GM21390 (cell line): ENCODE data around the gene RBP3.

ENCODE experiments used
- ATAC-seq: cut with Tn5 transposase; IDR thresholded peaks from one replicate; pipeline ENCODE4 v1.9.1; 2021; ENCODE audit not compliant: unreplicated experiment

RBP3 gene

DNA sequence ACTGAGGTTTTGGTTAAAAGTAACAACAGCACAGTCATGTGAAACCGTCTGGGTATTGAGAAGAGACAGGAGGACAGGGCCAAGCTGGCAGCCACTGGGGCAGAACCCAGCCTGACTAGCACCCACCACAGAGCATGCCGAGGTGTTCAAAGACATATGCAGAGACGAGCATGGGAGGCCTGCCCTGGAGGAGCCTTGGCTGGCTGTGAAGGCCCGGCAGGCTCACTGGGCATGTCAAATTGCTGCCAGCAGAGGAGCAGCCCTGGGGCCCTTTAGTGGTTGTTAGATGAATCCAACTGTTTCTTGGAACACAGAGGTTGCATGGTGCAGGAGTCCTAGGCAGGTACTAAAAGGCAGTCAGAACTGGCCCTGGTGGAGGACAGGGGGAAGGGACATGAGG is 30.9 kb upstream of the RBP3 start:
- ATAC-seq, result no peak

DNA sequence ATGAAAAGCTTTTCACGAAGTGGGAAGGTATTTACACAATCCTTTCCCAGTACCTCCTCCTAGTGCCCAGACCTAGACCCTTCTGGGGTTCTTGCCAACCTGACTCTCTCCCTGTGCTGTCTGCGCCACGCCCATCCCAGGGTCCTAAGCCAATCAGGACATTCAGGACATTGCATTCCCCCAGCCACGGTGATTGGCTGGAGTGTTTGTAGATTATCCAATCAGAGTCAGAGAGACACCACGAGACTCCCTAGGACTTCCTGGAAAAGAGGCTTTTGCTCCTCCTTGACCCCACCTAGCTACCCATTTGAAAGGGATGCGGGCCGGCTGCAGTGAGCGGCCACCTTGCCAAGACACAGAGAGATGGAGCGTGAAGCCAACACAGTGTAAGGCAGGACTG is 29.5 kb upstream of the RBP3 start:
- no peak for ATAC-seq

DNA sequence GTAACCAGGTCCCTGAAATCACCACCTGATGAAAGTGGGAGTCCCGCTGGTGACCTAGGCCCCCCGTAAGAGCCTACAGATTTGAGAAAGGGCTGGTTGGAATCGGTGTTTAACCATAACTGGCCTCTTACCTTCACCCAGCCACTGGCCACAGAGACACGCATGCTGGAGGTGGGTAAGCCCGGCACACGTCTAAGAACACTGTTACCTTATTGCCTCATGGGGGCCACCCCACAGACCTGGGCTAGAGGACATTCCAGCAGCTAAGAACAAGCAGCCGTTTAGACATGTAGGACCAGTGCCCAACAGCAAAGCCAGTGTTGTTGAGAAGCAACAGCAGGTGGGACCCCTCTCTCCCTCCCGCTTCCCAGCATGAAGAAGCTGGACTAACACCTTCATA is 28.4 kb upstream of the RBP3 start:
- ATAC-seq, result no peak

DNA sequence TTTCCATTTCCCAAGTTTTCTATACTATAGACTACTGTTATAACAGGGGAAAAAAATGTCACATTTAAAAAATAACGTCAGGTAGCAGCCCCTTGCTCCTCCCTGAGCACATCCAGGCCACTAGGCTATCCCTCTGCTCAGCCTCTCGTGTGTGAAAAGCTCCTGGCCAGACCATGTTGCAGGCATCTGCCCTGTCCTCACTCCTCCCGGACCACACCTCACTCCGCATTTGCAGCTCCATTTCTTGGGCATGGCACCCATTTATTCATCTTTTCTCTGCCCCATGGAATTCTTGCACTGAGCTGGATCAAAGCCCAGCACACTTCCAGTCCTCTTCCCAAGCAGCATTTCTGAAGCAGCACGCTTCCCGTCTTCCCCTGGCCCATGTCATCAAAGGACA is 27.4 kb upstream of the RBP3 start:
- no peak for ATAC-seq

DNA sequence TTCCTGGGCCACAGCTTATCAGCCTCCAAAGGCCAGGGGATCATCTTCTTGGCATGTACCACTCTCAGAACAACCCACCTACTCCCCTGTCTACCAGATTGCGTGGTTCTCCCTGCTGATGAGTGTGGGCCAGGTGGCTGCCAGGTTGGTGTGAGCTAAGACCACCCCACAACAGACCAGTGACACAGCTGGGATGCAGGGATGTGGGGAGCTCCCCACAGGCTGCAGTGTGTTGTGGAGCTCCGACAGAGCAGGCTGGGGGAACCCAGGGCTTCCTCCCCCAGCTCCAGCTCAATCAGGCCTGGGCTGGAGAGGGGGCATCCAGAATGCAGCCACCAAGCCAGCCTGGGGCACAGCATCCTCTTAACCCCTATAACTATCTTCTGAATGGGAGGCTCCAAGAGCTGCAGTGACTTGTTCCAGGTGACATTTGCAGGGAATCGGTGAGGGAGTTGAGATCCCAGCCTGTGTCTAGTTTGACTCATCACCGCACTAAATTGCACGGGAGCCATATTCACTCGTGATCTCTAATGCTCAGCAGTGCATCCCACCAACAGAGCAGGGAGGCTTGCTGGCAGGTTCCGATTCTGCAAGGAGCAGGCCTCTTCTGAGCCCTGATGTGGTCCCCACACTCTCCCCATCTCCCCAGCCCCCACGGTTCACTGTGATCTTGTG is 26.5 kb upstream of the RBP3 start:
- no peak for ATAC-seq

DNA sequence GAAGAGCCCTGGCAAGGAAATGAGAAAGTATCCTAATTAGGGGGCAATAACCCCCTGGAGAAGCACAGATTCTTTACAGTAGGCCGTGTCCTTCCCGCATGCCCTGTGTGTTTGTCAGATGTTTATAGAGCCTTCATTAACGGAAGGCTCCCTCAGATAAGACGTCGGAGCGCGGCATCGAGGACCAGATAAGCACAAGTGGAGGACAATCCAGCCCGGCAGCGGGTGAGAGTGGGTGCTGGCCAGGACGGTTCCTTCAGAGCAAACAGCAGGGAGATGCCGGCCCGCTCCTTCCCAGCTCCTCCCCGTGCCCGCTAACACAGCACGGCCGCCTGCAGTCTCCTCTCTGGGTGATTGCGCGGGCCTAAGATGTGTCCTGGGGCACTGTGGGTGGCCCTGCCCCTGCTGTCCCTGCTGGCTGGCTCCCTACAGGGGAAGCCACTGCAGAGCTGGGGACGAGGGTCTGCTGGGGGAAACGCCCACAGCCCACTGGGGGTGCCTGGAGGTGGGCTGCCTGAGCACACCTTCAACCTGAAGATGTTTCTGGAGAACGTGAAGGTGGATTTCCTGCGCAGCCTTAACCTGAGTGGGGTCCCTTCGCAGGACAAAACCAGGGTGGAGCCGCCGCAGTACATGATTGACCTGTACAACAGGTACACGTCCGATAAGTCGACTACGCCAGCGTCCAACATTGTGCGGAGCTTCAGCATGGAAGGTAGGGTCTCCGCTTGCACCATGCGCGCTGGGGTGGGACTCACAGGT is 25.7 kb upstream of the RBP3 start, which contains the start of gene GDF2:
Gene GDF2, plus strand, starts transcription at position 155 of the 762 bp plus-strand sequence. Its CDS starts 215 bp downstream, at position 370.
- no peak for ATAC-seq

DNA sequence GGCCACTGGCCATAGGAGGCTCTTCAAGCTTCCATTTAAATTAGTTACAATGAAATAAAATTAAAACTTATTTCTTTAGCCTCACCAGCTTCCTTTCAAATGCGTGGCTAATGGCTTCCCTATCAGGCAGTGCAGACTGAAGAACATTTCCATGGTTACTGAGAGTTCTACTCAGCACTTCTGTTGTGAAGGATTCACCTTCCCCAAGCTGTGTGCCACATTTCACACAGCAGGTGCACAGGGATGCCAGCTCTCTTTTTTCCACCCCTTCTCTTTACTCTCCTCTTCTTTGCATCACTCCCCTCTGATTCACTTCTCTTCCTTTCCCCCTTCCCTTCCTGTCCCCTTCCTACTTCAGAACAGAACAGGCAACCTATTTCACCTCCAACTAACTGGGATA is 25.1 kb upstream of the RBP3 start:
- ATAC-seq, result no peak

DNA sequence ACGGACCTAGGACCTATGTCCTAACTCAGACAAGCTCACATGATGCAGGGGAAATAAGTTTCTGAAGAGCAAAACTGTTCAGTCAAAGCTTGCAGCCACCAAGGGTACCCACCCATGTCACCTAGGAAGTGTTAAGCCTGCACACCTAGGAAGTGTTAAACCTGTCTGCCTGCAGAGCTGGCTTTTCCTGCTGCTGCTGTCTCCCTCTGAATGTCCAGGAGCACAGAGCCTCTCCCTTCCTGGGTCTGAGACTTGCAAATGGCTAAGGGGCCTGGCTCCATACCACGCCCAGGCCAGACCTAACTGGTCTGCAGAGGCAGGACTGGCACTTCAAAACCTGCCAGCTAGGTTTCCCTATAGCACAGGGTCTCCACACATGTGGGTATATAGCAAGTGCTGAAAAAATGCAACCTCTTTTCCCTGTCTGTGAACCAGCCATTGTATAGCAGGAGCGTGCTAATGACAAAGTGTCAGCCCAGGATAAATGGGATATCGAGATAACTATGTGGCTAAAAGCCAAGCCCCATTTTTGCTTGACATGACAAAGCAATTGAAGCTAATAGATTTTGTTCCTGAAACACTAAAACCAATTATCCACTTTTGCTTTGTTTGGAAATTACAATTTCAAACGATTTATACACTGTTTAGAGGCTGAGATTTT is 24.4 kb upstream of the RBP3 start:
- ATAC-seq, result no peak

DNA sequence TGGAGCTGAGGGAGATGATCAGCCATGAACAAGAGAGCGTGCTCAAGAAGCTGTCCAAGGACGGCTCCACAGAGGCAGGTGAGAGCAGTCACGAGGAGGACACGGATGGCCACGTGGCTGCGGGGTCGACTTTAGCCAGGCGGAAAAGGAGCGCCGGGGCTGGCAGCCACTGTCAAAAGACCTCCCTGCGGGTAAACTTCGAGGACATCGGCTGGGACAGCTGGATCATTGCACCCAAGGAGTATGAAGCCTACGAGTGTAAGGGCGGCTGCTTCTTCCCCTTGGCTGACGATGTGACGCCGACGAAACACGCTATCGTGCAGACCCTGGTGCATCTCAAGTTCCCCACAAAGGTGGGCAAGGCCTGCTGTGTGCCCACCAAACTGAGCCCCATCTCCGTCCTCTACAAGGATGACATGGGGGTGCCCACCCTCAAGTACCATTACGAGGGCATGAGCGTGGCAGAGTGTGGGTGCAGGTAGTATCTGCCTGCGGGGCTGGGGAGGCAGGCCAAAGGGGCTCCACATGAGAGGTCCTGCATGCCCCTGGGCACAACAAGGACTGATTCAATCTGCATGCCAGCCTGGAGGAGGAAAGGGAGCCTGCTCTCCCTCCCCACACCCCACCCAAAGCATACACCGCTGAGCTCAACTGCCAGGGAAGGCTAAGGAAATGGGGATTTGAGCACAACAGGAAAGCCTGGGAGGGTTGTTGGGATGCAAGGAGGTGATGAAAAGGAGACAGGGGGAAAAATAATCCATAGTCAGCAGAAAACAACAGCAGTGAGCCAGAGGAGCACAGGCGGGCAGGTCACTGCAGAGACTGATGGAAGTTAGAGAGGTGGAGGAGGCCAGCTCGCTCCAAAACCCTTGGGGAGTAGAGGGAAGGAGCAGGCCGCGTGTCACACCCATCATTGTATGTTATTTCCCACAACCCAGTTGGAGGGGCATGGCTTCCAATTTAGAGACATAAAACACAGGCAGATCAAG is 22.6 kb upstream of the RBP3 start:
- ATAC-seq, result no peak

DNA sequence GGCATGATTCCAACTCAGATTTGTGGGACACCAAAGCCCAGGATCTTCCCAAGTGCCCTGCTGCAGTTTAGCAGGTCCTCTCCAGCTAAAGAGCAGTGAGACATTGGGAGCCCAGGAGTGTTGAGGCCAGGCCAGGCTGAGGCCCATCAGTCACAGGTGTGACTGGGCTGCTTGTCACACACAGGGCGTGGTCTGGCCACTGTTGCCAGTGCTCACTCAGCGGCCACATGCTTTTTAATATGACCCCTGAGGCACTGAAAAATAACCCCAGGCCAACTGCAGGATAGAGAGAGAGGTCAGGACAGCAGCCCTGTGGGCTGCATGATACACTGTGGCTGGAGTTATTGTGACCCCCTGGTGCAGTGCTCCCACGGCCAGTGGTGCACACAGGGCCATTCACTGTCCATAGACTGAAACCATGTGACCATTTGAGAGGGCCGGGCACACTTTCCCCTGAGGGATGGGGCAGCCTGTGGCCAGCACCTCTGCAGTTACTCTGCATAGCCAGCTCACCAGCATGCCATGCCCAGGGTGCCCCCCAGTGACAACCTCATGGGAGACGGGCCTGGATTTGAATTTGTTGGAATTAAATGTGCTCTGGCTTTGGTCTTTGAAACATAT is 21.7 kb upstream of the RBP3 start:
- no peak for ATAC-seq

DNA sequence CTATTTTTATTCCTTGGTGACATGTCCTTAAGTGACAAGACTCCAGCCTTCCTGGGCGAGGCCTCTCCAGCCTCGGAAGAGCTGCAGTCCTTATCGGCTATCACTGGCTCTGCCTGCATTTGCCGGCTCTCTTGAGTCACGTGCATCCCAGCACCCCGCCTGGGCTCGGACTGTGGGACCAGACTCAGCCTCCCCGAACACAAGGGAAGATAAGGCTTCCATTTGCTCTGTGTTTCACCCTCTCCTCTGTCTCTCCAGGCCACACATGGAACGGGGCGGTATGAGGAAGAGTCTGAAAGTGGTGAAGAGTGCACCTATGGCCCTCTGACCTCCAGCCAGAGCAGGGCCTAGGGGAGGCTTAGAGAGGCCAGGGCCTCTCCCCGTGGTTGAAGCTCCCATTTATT is 21.2 kb upstream of the RBP3 start:
- no peak for ATAC-seq

DNA sequence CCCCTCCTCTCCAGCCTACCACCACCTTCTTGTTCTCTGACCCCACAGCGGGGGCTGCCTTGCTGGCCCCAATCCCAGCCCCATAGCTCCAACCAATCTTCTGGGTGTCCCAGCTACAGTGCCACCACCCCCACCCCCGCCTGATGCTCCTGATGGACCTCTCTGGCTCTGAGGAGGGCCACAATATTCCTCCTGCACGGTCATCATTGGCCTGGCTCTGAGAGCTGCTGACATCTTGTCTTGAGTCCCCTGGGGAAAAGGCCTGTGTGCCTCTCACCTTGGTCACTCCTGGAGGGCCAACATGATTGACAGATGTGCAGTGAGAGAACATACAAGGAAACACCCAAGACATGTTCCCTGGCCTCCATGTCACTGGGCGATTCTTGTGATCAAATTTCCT is 18.3 kb upstream of the RBP3 start:
- ATAC-seq, result no peak

DNA sequence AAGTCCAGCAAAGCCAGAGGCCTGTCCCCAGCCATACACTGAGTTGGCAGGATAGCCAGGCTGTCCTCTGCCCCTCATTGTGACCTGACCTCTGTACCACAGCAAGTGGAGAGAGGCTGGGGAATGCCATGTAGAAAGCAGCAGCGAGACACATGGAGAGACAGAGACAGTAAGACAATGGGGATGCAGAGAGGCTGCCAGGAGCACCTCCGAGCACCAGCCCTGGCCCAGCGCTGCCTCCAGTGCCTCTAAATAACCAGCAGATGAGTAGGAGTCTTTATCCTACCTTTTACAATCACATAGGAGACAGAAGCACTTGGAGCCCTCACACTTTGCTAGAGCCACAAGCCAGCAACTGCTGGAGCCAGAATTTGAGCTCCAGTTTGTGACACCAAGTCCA is 17.8 kb upstream of the RBP3 start:
- no peak for ATAC-seq

DNA sequence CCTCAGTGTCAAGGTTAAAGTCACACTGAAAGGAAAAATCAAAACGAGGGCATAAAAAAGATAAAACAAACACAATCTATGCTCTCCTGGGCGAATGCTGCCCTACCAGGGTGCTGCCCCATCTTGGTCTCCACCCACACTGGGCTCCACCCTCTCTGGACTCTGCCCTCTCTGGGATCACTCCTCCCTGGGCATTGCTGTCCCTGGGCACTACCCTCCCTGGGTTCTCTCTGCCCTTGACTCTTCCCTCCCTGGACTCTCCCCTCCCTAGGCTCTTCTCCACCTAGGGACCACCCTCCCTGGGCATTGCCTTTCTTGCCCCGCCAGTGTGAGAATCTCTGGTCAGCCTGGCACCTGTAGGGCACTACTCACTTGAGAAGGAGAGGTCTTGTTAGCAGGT is 17.4 kb upstream of the RBP3 start:
- ATAC-seq, result no peak

DNA sequence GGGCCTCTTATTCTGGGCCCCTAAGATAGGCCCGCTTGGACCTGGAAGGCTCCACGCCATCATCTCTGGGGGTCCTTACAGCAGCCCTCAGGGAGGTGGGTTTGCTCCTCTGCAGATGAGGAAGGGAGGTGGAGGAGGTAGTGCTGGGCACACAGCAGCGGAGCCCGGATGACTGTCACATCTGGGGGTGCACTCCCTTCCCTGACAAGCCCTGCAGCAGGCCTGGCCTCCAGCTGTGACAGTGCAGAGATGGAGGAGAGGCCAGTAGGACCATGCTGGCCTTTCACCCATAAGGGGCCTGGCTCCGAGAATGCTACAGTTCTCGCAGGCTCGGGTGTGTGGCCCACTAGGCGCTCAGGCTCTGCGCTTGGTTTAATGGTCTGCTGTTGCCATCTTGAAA is 16.7 kb upstream of the RBP3 start:
- ATAC-seq, result no peak

DNA sequence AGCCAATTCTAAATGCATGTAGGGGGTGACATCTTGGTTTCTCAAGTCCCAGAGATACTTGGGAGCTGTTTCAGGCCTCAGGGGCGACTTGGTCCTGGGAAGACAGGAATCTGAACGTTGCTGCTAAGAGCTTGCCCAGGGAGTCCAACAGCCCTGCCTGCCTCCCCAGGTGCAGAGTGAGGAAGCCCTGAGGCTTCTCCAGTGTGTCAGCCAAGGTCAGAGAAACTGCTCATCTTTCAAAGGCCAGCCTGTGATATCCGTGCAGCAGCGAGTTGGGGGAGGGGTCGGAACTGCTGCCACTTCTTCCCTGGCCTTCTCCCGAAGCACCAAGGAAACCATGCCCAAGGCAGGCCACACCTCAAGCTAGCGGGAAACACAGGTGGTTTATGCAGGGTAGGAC is 16.2 kb upstream of the RBP3 start:
- no peak for ATAC-seq

DNA sequence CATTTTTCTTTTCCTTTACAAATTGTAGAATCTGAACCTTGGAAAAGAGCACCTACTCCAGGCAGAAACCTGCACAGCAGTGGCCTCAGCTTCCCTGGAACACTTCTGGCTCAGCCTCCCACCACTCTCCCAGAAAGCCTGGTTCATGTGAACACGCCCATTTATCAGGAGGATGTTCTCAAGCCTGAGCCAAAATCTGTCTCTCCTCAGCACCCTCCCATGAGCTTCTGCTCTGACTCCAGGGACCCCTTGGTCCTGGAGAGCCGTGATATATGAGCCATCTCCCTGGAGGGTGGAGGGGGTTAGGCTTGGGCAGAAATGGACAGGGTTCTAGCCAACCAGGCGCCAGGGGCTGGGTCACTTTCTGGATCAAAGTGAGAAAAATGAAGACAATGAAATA is 15.8 kb upstream of the RBP3 start:
- ATAC-seq, result no peak

DNA sequence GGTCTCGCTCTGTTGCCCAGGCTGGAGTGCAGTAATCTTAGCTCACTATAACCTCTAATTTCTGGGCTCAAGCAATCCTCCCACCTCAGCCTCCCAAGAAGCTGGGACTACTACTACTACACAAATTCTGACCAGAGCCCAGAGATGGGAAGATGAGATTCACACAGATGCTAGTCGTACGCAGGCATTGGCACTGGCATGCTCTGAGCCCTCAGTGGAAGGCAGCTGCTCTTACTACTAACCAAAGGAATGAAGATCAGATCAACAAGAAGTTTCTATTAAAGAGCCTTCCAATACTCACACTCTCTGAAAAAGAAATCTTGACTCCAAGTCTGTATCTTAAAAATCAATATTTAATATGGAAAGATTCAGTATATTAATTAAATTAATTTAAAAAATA is 15.2 kb upstream of the RBP3 start:
- ATAC-seq, result no peak

DNA sequence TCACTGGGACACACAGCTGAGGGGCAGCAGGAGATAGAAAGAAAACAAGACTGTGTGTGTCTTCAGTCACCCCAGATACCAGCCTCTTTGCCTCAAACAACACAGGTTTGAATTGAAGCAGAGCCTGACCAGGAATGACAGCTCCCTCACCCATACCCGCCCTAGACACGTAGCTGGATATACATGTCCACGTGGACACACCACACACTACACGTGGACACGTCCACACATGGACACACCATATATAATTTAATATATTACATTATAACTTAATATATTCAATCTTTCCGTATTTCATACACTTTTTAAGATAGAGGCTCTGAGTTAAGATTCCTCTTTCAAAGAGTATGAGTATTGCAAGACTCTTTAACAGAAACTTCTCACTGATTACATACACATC is 14.6 kb upstream of the RBP3 start:
- ATAC-seq, result no peak

DNA sequence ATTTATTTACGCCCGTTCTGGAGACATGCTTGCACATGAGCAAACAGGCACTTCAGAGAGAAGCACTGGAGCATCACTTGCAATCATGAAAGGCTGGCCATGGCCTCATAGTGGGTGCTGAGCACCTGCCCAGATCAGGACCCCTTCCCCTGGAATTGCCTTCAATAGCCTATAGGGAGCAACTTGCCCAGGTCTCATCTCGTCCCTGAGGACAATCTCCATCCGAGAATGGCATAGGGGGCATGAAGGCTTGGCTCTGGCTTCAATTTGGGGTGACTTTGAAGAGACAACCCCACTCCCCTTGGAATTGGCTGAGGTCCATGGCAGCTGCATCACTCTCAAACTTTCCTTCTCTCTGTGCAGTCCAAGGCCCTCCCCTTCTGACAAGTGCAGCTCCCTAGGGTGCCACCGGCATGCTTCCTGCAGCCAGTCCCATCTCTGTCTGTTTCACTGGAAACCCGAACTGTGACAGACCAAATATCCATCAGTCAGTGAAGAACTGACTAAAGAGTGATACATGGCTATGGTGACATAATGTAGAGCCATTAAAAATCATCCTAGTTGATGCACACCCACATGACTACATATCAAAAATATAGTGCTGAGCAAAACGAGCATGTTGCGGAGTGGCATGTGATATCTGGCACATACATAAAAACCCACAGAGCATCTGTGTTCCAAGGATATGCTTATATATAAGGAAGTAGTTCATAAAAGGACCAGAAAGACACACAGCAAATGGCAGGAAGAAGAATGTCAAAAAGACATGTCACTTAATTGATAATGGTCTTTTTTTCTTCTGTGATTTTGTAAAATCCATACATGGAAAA is 13.5 kb upstream of the RBP3 start:
- ATAC-seq, result no peak
